Measurements from ENCODE around the gene SSUH2. TPM values are rescaled to one million over a fixed set of nuclear protein-coding genes. Genes with fewer than 3 reads are reported as not detected.

The SSUH2 gene
- total and polyA plus RNA-seq, 3 donors from 2014 or later = 9.8 to 28.9 (median 15.0) TPM

DNA sequence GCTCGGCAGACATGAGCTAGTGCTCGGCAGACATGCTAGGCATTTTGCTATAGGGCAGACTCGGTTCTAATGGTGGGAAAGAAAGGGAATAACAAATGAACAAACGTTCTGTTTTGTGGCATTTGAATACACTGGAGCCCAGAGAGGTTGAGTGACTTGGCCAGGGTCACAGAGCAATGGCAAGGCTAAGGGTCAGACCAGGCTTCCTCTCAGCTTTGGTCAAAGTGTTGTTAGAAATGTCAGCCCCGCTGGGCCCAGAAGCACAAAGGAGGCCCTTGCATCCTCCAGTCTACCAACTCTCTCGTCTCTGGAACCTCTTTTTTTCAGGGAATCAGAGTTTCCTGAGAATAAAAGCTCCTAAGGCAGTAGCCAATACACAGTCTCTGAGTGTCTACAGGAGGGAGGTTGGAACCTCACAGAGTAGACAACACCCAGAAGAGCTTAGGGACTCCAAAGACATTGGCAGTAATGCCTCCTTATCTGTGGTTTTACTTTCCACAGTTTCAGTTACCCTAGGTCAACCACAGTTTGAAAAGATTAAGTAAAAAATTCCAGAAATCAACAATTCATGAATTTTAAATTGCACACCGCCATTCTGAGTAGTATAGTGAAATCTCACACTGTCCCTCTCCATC, 47.3 kb downstream of the SSUH2 start:
- Histone ChIP-seq H3K4me3 (no peak overlapping the region), H3K36me3 (ENCODE audit: low read depth, missing control alignments) (no peaks in the 10 kb centered on the region), H3K27ac (no peak overlapping the region), H3K9me3 (no peaks in the 10 kb centered on the region), H3K27me3 (no peaks in the 10 kb centered on the region), H3K4me1 (no peaks in the 10 kb centered on the region)
- no peak for DNase-seq
- TF ChIP-seq, protein P1, sequence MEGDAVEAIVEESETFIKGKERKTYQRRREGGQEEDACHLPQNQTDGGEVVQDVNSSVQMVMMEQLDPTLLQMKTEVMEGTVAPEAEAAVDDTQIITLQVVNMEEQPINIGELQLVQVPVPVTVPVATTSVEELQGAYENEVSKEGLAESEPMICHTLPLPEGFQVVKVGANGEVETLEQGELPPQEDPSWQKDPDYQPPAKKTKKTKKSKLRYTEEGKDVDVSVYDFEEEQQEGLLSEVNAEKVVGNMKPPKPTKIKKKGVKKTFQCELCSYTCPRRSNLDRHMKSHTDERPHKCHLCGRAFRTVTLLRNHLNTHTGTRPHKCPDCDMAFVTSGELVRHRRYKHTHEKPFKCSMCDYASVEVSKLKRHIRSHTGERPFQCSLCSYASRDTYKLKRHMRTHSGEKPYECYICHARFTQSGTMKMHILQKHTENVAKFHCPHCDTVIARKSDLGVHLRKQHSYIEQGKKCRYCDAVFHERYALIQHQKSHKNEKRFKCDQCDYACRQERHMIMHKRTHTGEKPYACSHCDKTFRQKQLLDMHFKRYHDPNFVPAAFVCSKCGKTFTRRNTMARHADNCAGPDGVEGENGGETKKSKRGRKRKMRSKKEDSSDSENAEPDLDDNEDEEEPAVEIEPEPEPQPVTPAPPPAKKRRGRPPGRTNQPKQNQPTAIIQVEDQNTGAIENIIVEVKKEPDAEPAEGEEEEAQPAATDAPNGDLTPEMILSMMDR (IDR thresholded peaks at IDR 0.05) = no peak
- 79 to 84% methylated on average over 7 of the region's 7 CpGs for WGBS, 2 donors
- intact Hi-C loops (cut with DNase I; ENCODE audit: low total_unique reads) = no loop called here

DNA sequence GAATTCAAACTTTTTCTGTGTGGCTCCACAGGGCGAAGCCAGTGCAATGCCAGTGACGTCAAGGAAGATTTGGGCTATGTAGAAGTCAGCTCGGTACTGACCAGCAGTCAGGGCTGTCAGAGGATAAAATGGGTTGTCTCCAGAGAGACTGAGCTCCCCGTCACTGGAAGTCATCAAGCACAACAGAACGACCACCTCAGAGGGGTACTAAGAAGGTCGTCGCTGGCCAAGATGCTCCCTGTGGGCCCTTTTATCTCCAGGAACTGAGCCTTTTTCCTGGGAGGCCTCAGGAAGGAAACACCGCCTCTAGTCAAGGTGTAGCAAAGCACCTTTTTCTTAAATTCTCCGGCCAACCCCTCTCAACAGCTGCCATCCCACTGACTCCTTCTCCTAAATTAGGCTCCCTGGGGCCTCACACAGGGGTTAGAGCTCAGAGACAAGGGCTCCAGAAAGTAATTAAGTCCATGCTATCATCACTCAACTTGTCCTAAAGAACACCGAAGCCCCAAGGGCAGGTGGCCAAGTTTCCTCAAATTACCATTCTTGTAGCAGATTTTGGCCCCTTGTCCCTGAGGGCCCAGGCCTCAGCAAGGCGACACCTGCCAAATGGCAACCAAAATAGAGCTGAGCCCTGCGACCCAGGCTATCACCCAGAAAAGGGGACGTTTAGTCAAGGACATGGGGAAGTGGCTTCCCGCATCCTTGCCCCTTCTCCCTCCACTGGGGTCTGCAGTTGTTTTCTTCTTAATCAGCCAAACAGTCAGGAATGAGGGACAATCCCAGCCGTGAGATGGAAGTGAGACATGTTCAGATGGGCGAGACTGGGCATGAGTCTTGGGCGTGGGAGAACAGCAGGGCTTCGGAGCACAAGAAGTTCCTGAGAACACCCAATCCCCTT, 48.0 kb downstream of the SSUH2 start:
- no peaks in the 10 kb centered on the region for H3K9me3 ChIP-seq
- WGBS, 2 donors = 81 to 87% methylated on average over 13 to 18 of the region's 18 CpGs
- no peaks in the 10 kb centered on the region for H3K27me3 ChIP-seq
- no peak overlapping the region for H3K4me3 ChIP-seq
- DNase-seq = no peak
- H3K27ac ChIP-seq = no peak overlapping the region
- TF ChIP-seq, protein P1 (IDR thresholded peaks at IDR 0.05) = no peak
- TF ChIP-seq POLR2A (IDR thresholded peaks at IDR 0.05) = no peak
- no peaks in the 10 kb centered on the region for H3K4me1 ChIP-seq
- intact Hi-C loops (cut with DNase I; ENCODE audit: low total_unique reads) = no loop called here
- H3K36me3 ChIP-seq (ENCODE audit: low read depth, missing control alignments) = no peaks in the 10 kb centered on the region

DNA sequence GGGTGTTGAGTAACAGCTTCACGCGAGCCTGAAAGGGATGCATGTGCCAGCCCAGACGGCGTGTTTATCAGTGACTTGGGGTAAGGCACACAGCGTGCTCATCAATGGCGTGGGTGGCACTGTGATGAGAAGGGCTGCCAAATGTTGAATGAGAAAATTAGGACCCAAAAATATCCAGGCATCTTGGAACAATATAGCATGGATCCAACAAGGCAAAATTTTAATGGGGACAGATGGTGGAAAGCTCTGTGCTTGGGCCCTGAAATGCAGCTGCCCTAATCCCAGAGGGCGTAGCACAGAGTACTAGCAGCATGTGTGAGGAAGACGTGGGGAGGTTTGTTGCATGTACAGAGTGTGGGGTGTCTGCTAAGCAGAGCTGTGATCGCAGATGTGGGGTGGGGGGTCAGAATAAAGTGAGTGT, 48.9 kb downstream of the SSUH2 start:
- H3K27ac ChIP-seq = no peak overlapping the region
- no peak for TF ChIP-seq POLR2A (IDR thresholded peaks at IDR 0.05)
- TF ChIP-seq, protein P1 (IDR thresholded peaks at IDR 0.05) = no peak
- no peaks in the 10 kb centered on the region for H3K9me3 ChIP-seq
- WGBS, 2 donors = 76 to 81% methylated on average over 9 of the region's 9 CpGs
- H3K36me3 ChIP-seq (ENCODE audit: low read depth, missing control alignments) = no peaks in the 10 kb centered on the region
- no peaks in the 10 kb centered on the region for H3K27me3 ChIP-seq
- no peak overlapping the region for H3K4me3 ChIP-seq
- no peaks in the 10 kb centered on the region for H3K4me1 ChIP-seq
- DNase-seq = no peak
- intact Hi-C loops (cut with DNase I; ENCODE audit: low total_unique reads) = no loop called here

DNA sequence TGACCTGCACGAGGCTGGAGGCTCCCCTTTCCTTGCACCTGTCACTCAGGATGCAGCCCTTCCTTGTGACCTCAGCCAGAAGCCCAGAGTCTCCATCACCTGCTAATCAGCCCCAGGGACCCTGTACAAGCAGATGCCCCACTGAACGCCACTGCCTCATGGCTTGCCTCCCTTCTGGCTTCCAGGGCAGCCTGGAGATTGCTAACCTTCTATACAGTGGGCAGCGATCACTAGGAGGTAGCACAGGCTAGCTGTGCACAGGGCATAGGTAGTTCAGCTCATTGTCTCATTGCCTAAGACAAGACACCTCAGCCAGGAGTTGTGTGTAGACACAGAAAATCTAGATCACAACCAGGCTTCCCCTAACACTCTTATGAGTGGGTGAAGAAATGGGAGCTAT, 49.3 kb downstream of the SSUH2 start:
- Histone ChIP-seq H3K4me3 (no peak overlapping the region), H3K27ac (no peak overlapping the region), H3K36me3 (ENCODE audit: low read depth, missing control alignments) (no peaks in the 10 kb centered on the region), H3K9me3 (no peaks in the 10 kb centered on the region), H3K4me1 (no peaks in the 10 kb centered on the region), H3K27me3 (no peaks in the 10 kb centered on the region)
- DNase-seq = no peak
- 87 to 93% methylated on average over 3 of the region's 3 CpGs for WGBS, 2 donors
- TF ChIP-seq POLR2A (IDR thresholded peaks at IDR 0.05) = no peak
- TF ChIP-seq, protein P1 (IDR thresholded peaks at IDR 0.05) = no peak
- intact Hi-C loops (cut with DNase I; ENCODE audit: low total_unique reads) = no loop called here

Measured in testis (tissue), 3 donors.